ENCODE measurements around the gene STYXL2.

STYXL2 gene

GRCh38 chr1:167086033-167086432 lies 7.8 kb upstream of the STYXL2 start:
- no peak overlapping the region for H3K4me3 ChIP-seq (ENCODE audit: low read depth in 1 of 2, low read length in 1 of 2)
- no peaks in the 10 kb centered on the region for H3K27me3 ChIP-seq
- TF ChIP-seq CTCF (IDR thresholded peaks at IDR 0.05): no peak
- no peak overlapping the region for H3K27ac ChIP-seq
- H3K9me3 ChIP-seq: no peaks in the 10 kb centered on the region
- no peaks in the 10 kb centered on the region for H3K36me3 ChIP-seq
- no peaks in the 10 kb centered on the region for H3K4me1 ChIP-seq (ENCODE audit: control insufficient read depth in 1 of 2, insufficient read depth in 1 of 2, low read depth in 1 of 2, low read length in 1 of 2)

GRCh38 chr1:167086768-167087167 lies 7.1 kb upstream of the STYXL2 start:
- Histone ChIP-seq H3K4me3 (ENCODE audit: low read depth in 1 of 2, low read length in 1 of 2) (no peak overlapping the region), H3K27me3 (no peaks in the 10 kb centered on the region), H3K9me3 (no peaks in the 10 kb centered on the region), H3K27ac (no peak overlapping the region), H3K36me3 (no peaks in the 10 kb centered on the region), H3K4me1 (ENCODE audit: control insufficient read depth in 1 of 2, insufficient read depth in 1 of 2, low read depth in 1 of 2, low read length in 1 of 2) (no peaks in the 10 kb centered on the region)
- no peak for TF ChIP-seq CTCF (IDR thresholded peaks at IDR 0.05)

GRCh38 chr1:167088746-167089417 lies 5.0 kb upstream of the STYXL2 start:
- no peaks in the 10 kb centered on the region for H3K27me3 ChIP-seq
- H3K27ac ChIP-seq: no peak overlapping the region
- no peak for TF ChIP-seq CTCF (IDR thresholded peaks at IDR 0.05)
- no peaks in the 10 kb centered on the region for H3K36me3 ChIP-seq
- no peak overlapping the region for H3K4me3 ChIP-seq (ENCODE audit: low read depth in 1 of 2, low read length in 1 of 2)
- no peaks in the 10 kb centered on the region for H3K9me3 ChIP-seq
- no peaks in the 10 kb centered on the region for H3K4me1 ChIP-seq (ENCODE audit: control insufficient read depth in 1 of 2, insufficient read depth in 1 of 2, low read depth in 1 of 2, low read length in 1 of 2)

- TF ChIP-seq CTCF (IDR thresholded peaks at IDR 0.05): no peak
- no peak overlapping the region for H3K27ac ChIP-seq
Observed at GRCh38 chr1:167089939-167090313, 3.9 kb upstream of the STYXL2 start.

GRCh38 chr1:167090314-167090942 lies 3.4 kb upstream of the STYXL2 start, which contains the start of gene GPA33:
Gene GPA33 (minus strand): TSS chr1:167090377. CDS start chr1:167090287, 90 bp downstream.
- H3K9me3 ChIP-seq: no peaks in the 10 kb centered on the region
- no peak within 1 kb of the TSS for H3K4me3 ChIP-seq (ENCODE audit: low read depth in 1 of 2, low read length in 1 of 2)
- H3K27me3 ChIP-seq: no peaks in the 10 kb centered on the region
- no peaks in the 10 kb centered on the region for H3K36me3 ChIP-seq
- no peaks in the 10 kb centered on the region for H3K4me1 ChIP-seq (ENCODE audit: control insufficient read depth in 1 of 2, insufficient read depth in 1 of 2, low read depth in 1 of 2, low read length in 1 of 2)
- no peak within 1 kb of the TSS for H3K27ac ChIP-seq
- TF ChIP-seq CTCF (IDR thresholded peaks at IDR 0.05): no peak

More at GRCh38 chr1:167089939-167090313, 3.9 kb upstream of the STYXL2 start:
- Histone ChIP-seq H3K36me3 (no peaks in the 10 kb centered on the region), H3K4me3 (ENCODE audit: low read depth in 1 of 2, low read length in 1 of 2) (no peak overlapping the region), H3K27me3 (no peaks in the 10 kb centered on the region), H3K4me1 (ENCODE audit: control insufficient read depth in 1 of 2, insufficient read depth in 1 of 2, low read depth in 1 of 2, low read length in 1 of 2) (no peaks in the 10 kb centered on the region), H3K9me3 (no peaks in the 10 kb centered on the region)

Measured in neutrophil (primary cell).